Measurements from ENCODE around the gene BMERB1.
"Not testable (repeated sequence)": the region's sequence is repeated elsewhere in the genome, so short reads cannot be mapped to it uniquely, and the experiment has no call there.

The BMERB1 gene

DNA sequence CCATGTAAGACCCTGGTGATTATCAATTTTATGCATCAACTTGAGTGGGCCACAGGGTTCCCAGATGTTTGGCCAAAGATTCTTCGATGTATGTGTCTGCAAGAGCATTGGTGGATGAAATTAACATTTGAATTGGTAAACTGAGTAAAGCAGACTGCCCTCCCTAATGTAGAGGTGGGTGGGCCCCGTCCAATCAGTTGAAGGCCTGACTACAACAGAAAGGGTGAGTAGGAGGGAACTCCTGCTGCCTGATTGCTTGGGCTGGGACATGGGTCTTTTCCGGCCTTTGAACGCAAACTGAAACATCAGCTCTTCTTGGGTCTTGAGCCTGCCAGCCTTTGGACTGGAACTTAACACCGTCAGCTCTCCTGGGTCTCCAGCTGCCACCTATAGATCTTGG, 90.6 kb downstream of the BMERB1 start:
- FAIRE-seq = no peak

DNA sequence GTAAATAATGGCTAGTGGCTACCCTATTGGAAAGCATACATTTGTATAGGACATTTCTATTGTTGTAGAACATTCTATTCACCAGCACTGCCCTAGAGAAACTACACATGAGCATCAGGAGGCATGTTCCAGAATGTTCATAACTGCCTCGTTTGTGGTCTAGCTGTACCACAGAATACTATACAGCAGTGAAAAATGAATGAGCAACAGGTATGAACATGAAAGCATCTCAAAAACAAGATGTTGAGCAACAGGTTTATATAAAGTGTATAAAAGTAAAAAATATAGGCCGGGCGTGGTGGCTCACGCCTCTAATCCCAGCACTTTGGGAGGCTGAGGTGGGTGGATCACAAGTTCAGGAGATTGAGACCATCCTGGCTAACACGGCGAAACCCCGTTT, 91.7 kb downstream of the BMERB1 start:
- FAIRE-seq = no peak

DNA sequence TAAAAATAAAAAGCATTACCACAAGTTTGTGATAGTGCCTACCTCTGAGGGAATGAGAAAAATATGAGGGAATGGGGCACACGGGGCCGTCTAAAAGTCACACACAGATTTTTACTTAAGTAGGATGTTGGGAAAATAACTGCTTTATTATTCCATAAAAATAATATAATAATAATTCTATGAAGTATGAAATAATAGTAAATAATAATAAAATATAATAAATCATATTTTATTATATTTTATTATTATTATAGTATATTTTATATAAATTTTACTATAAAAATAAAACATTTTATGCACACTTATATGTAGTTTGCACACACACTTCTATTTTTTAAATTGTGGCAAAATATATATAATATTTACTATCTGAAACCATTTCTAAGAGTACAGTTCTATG, 92.3 kb downstream of the BMERB1 start:
- no peak for FAIRE-seq

DNA sequence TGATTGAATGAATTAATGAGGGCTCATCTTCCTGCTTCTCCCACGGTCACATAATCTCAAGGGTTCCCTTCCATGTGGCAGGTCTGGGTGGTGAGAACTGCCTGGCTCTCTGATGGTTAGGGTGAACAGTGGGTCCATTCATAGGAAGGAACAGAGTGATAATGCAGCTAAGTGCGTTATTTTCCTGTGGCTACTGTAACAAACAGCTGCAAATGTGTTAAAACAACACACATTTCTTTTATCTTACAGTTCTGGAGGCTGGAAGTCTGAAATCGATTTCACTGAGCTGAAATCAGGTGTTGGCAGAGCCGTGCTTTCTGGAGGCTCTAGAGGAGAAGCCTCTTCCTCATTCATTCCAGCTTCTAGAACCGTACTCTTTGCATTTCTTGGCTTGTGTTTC, 95.3 kb downstream of the BMERB1 start:
- no peak for FAIRE-seq

DNA sequence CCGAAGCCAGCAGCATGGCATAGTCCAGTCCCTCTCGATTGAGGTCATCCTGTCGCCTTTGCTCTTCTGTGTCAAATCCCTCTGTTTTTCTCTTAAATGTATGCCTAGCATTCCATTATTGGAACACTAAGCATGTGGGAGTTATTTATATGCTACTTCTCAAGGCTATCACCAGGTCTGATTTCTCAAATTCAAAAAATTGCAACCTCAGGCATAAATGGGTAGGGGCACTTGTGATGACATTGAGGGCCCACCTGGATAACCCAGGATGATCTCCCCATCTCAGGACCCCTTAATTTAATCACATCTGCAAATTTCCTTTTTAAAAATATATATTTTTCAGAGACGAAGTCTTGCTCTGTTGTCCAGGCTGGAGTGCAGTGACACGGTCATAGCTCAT, 95.7 kb downstream of the BMERB1 start:
- no peak for FAIRE-seq

DNA sequence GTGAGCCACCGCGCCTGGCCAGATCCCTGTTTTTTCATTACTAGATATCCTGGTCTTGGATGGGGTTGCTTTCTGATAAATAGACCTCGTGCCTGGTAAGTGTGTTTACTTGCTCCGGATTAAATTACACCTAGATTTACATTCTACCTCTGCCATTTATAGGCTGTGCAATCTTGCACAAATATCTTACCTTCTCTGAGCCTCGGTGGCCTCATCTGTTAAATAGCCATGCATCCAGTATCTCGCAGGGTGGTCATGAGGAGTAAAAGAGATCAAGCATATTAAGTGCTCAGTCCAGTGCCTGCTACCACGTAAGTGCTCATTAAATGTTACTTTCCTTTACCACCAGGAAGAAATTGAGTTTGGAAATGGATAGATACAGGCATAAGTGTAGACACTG, 98.4 kb downstream of the BMERB1 start:
- no peak for FAIRE-seq

DNA sequence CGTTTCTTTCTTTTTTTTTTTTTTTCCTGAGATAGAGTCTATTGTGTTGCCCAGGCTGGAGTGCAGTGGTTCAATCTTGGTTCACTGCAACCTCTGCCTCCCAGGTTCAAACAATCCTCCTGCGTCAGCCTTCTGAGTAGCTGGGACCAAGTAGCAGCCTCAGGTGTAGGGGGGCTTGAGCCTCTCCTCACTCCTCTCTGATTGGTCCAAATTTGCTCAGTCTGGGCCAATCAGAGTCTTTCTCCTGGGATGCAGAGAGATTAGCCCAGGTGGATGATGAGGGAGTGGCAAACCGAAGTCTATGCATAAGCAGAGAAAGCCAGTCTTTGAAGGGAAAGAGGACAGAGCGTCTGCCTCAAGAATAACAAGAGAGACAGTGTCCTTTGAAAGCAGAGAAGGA, 99.0 kb downstream of the BMERB1 start:
- FAIRE-seq = no peak

DNA sequence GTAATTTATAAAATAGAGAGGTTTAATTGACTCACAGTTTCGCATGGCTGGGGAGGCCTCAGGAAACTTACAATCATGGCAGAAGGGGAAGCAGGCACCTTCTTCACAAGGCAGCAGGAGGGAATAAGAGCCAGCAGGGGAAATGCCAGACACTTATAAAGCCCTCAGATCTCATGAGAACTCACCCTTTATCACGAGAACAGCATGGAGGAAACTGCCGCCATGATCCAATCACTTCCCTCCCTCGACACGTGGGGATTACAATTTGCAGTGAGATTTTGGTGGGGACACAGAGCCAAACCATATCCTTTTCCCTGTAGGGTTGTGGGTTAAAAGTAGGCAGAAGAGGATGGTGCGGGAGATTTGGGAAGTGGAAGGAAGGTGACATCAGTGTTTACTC, 101.4 kb downstream of the BMERB1 start:
- no peak for FAIRE-seq

DNA sequence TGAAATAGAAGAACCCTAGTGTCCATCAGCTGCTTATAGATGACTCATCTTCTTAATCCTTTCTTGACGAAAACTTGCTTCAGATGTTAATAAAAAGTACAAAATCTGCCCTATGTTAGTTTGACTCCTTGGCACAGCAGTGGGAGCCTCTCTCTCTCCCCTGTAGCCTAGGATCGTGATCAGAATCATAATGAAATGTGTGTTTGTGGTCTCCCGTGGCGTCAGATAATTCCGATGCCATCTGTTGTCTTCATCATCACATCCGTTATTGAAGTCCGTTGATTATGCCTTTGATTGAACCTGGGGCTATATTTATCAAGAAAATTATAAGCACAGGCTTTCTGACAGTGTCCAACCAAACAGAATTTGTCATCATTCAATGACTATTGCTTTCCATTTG, 102.5 kb downstream of the BMERB1 start:
- no peak for FAIRE-seq

DNA sequence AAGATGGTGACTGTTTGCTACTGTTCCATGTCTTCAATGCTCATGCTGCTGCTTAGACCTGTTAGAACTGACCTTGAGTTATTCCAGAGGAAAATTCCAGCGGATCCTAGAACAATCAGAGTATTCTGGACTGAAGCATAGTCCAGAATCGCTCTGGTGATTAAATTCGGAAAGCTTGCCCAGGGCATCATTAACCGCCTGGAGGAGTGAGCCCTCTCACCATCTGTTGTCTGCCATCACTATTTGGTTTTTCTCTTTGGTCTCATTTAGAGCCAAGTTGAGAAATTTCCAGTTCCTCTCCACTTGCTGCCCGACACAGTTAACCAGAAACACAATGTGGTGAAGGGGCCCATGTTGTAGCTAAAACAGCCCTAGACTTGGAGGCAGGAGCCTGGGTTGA, 104.1 kb downstream of the BMERB1 start:
- no peak for FAIRE-seq

DNA sequence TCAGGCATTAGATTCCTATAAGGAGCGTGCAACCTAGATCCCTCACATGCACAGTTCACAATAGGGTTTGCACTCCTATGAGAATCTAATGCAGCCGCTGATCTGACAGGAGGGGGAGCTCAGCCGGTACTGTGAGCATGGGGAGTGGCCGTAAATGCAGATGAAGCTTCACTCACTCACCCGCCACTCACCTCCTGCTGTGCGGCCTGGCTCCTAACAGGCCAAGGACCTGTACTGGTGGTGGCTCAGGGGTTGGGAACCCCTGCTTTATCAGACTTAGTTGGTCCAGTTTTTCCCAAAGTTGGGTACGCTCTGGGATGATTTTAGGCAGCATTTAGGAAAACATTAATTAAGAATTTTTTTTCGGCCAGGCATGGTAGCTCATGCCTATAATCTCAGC, 104.8 kb downstream of the BMERB1 start:
- FAIRE-seq = no peak

DNA sequence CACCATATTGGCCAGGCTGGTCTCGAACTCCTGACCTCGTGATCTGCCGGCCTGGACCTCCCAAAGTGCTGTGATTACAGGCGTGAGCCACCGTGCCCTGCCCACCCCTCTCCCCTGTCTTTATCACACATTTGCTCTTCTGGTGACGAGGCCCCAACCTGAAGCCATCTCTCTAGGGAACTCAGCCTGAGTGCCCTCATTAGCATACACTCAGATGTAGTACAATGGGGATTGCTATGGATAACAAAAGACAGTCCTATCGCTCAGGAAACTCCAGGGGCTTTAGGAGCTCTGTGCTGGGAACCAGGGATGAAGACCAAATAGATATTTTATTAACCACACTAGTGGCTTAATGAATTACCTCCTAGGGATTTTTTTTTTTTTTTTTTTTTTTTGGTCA, 107.9 kb downstream of the BMERB1 start:
- no peak for FAIRE-seq

DNA sequence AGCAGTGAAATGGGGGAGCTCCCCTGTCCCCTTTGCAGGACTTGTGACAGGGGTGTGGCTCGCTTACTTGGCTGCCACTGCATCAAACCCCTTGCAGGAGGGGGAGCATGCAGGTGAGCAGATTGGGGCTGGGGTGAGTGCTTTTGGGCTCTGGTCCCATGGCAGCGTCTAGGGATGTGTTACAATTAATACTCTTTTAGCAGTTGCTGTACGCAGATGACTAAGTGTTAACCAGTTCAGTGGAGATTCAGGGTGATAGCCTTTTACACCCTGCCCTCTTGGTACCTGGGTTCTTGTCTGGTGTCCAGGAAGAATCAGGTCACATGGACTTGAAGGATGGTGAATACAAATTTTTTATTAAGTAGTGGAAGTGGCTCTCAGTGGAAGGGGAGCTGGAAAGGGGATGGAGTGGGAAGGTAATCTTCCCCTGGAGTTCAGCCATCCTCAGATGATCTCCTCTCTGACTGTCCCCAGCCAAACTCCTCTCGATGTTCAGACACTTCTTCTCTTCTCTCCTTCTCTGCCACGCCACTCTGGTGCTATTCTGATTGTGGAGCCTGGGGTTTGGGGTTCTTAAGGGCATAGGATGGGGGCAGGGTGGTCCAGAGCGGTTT, 108.5 kb downstream of the BMERB1 start:
- no peak for FAIRE-seq

DNA sequence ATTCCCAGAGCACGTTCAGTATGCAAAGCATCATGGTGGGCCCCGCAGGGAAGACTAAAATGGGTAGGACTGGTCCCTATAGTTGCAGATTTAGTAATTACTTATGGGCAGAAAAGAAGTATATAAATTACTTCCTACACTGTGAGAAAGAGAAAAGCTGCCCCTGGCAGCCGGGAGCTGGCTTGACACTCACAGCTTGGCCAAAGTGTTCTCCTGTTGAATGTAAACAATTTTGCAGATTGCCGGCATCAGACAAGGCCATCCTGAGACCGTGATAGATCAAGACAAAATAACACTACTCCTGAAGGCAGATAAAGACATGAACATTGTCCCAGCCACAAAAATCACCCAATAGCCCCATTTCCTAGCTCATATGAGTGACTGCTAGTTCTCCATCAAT, 110.0 kb downstream of the BMERB1 start:
- FAIRE-seq = no peak

DNA sequence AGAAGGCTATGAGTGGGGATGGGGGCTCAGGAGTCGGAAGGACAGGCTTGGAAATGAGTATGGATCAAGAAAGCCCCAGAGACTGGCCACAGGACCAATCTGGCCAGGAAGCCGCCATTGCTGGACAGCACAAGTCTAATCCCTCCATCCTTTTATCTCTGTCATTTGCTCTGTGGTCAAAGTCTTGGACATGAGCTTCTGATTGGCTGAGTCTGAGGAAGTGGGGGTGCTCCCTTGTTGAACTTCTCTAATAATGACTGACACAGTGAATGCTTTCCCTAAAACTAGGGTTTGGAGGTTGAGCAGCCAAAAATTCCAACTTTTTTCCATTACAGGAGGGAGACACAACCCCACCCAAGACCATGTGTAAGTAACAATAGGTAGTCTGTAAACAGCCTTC, 111.2 kb downstream of the BMERB1 start:
- FAIRE-seq = no peak

DNA sequence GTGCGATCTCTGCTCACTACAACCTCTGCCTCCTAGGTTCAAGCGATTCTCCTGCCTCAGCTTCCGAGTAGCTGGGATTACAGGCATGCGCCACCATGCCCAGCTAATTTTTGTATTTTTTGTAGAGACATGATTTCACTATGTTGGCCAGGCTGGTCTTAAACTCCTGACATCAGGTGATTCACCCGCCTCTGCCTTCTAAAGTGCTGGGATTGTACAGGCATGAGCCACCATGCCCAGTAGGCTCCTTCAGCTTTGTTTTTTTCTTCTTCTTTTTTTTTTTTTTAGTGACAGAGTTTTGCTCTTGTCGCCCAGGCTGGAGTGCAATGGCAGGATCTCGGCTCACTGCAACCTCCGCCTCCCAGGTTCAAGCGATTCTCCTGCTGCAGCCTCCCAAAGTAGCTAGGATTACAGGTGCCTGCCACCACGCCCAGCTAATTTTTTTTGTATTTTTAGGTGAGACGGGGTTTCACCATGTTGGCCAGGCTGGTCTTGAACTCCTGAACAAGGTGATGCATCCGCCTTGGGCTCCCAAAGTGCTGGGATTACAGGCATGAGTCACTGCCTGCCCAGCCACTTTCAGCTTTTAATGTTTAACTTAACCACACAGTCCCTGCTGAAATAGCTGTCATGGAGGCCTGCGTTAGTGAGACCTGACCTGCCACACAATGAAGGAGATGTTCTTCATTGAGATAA, 112.8 kb downstream of the BMERB1 start:
- not testable (repeated sequence) for FAIRE-seq

DNA sequence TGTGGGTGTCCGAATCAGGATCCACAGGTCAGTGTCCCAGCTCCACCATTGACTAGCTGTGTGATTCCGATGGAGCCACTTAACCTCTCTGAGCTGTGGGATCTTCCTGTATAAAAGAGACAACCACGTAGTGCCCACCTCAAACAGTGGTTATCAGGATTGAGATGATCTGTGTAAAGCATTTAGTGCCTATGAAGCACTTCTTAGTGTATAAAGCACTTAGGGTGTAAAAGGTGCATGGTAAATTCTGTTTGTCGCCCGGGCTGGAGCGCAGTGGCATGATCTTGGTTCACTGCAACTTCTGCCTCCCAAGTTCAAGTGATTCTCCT, 113.3 kb downstream of the BMERB1 start:
- FAIRE-seq = no peak

DNA sequence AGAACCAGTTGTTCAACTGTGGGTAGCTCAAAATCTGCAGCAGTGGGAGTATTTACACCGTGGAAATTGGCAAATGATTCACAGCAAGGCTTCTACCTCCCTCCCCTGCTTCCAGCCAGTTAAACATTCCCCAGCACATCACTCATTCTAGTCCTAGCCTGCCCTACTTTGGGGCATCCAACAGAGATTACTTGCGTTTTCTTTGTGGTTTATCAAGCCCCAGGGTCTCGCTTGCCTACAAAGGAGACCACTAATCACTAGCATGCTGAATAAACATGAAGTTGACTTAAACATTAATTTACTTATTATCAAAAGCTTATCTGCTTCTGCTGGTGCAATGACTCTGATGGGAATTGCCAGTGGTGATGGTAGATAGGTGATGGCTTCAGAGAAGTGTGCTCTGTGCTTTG, 114.1 kb downstream of the BMERB1 start:
- no peak for FAIRE-seq

DNA sequence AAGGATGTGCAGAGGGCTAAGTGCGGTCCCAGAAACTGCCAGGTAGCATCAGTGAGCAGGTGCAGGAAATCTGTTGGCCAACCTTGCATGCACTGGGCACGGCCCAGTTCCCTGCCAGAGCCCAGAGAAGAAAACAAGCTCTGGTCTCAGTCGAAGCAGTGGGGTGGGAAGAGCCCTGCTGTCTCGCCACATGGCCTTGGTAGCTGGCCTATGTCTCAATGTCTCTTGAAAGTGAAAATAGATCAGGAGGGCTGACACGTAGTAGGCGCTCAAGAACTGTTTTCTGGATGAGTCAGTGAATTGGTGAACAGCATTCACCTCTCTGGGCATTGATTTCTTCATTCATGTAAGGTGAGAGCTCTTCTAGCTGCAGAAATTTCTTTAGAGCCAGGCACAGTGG, 118.1 kb downstream of the BMERB1 start:
- FAIRE-seq = no peak

DNA sequence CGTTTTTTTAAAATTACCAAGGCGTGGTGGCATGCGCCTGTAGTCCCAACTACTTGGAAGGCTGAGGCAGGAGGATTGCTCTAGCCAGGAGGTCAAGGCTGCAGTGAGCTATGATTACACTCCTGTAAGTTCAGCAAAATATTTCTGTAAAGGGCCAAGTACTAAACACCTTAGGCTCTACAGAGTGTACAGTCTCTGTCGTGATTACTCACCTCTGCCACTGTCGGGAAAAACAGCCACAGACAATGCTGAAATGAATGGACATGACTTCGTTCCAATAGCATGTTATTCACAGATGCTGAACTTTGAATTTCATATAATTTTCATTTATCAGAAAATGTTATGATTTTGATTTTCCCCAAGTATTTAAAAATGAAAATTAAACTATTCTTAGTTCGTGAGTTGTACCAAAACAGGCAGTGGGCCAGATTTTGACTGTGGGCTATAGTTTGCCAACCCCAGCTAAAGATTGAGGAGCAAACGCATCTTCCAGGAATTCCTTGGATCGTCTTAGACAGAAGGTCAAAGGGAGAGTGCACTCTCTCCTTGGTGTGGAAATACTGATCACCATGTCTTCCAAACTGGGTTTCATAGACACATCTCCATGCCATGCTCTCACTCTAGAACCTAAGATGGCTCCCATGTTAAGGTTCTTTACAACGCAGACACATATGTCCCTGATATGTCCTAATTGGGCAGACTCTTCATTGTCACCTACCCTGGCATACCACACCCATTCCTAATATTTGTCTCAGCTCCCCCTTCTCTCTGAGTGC, 119.1 kb downstream of the BMERB1 start:
- FAIRE-seq = no peak

DNA sequence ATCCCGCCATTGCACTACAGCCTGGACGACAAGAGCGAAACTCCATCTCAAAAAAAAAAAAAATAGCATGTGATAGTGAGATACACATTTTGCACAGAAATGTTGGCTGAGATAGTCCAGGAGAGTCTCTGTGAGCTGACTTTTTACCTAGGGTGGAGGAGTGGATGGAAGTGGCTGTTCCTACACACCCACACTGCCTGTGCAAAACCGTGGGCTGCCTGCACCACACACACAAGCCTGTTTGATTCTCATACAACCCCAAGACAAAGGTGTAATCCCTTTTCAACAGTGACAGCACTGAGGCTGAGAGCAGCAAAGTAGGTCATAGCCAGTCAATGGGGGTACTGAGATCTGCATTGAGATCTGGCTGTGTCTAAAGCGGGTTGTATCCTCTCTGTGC, 121.7 kb downstream of the BMERB1 start:
- no peak for FAIRE-seq

DNA sequence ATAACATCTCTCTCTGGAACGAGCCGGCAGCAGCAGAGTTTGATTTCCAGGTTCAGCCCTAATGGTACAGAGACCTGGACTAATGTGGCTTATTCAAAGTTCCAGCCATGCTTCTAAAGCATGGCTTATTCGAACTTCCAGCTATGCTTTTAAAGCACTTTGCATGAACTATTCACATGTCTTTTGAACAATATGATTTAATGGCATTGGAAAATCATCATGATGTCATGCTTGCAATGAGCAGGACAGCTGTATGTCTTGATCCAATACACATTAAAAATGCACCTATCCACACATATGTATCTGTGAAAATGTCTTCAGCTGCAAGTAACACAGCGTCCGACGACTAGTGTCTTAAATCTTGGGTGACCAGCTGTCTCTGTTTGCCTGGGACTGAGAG, 122.9 kb downstream of the BMERB1 start:
- FAIRE-seq = no peak

DNA sequence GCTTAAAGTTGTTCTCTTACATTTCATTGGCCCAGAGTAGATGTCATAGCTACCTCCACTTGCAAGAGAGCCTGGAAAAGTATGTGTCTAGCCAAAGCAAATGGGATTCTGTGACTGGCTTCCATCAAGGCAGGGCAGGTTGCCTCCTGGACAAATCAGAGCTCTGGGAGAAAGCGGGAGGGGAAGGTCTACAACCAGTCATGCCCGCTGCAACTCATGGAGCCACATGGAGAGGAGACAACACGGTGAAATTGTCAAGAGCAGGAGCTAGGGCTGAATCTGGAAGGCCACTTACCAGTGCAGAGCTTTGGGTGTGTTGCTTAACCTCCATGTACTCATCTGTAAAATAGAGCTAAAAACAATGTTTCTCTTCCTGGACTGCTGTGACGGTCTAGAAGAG, 124.8 kb downstream of the BMERB1 start:
- FAIRE-seq = no peak

DNA sequence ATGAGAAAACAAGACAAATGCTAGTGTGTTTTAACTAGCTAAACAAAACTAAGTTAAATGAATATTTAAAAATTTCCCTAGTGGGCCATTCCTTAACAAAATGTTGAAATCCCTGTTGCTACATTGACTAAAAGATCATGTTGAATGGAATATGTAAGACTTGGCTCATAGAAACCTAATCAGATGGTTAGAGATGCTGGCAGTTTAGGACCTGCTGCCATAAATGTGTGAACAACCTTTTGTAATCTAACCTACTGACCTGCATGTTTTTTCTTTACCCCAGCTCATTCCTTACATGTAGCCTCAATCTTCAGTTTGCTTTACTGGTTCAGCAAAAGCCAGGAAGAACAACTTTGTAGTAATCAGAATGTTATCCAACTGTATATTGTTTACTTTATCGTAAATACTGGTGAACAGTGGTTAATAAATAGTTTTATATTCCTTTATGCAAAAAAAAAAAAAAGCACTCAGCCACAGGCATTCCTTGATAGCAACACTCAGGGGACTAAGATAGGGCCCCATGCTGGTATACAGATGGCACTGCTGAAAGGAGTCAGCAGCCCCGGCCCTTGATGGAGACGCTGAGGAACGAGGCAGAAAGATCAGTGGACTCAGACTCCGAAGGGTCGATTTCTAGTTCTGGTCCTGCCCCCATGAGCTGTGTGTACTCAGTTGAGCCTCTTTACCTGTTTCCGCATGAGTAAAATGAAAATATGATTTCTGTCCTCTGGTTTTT, 130.4 kb downstream of the BMERB1 start:
- no peak for FAIRE-seq

Data from colon (tissue), 2 donors.